Stromal cell of bone marrow (primary cell): ENCODE data around the gene ERMAP.
A peak's percentile ranks its signal among the peaks of the same experiment; 100 is the strongest.

ENCODE experiments used
- DNase-seq: peaks from one replicate; pipeline ENCODE4 v3.0.0-alpha.2; 2012; ENCODE audit warnings: low read depth

Gene ERMAP

GRCh38 chr1:42816585-42817439 lies at the start of gene ERMAP, which contains the start of gene SVBP:
Gene ERMAP, plus strand, starts transcription at chr1:42817122. Its CDS starts 13,327 bp downstream, at chr1:42830449.
Gene SVBP, minus strand, starts transcription at chr1:42817397. Its CDS starts 853 bp downstream, at chr1:42816544.
- DNase-seq = peak; percentile 68

- DNase-seq = no peak
These were observed 49.4 kb upstream of the ERMAP start for GRCh38 chr1:42767510-42768000.

- no peak for DNase-seq
These were observed 48.8 kb upstream of the ERMAP start for GRCh38 chr1:42768172-42768571.

- DNase-seq = no peak
These were observed 47.1 kb upstream of the ERMAP start for GRCh38 chr1:42769811-42770210.

GRCh38 chr1:42773420-42773819 lies 43.5 kb upstream of the ERMAP start:
- DNase-seq = no peak

- no peak for DNase-seq
These were observed 41.9 kb upstream of the ERMAP start for GRCh38 chr1:42774928-42775526.

GRCh38 chr1:42776502-42776901 lies 40.4 kb upstream of the ERMAP start:
- DNase-seq = no peak

- DNase-seq = no peak
These were observed 39.1 kb upstream of the ERMAP start for GRCh38 chr1:42777852-42778251.

GRCh38 chr1:42779725-42780124 lies 37.2 kb upstream of the ERMAP start:
- DNase-seq = no peak

GRCh38 chr1:42780176-42780575 lies 36.7 kb upstream of the ERMAP start:
- DNase-seq = no peak

- no peak for DNase-seq
These were observed 33.8 kb upstream of the ERMAP start for GRCh38 chr1:42783092-42783491.

GRCh38 chr1:42784547-42784945 lies 32.4 kb upstream of the ERMAP start:
- no peak for DNase-seq

- no peak for DNase-seq
These were observed 31.8 kb upstream of the ERMAP start, which contains the start of gene TMEM269 for GRCh38 chr1:42784946-42785693. Gene TMEM269, plus strand, starts transcription at chr1:42784991. Its CDS starts 4,903 bp downstream, at chr1:42789894.

GRCh38 chr1:42786097-42786496 lies 30.8 kb upstream of the ERMAP start:
- DNase-seq = no peak

GRCh38 chr1:42788021-42788420 lies 28.9 kb upstream of the ERMAP start:
- no peak for DNase-seq

GRCh38 chr1:42793824-42794223 lies 23.1 kb upstream of the ERMAP start:
- no peak for DNase-seq

- DNase-seq = no peak
These were observed 19.5 kb upstream of the ERMAP start for GRCh38 chr1:42797414-42797813.

GRCh38 chr1:42797979-42798378 lies 18.9 kb upstream of the ERMAP start:
- no peak for DNase-seq

GRCh38 chr1:42801832-42802473 lies 15.0 kb upstream of the ERMAP start:
- DNase-seq = peak; percentile 18

GRCh38 chr1:42806171-42806570 lies 10.8 kb upstream of the ERMAP start:
- DNase-seq = no peak

- no peak for DNase-seq
These were observed 10.3 kb upstream of the ERMAP start for GRCh38 chr1:42806593-42806992.
